Common myeloid progenitor, CD34-positive (primary cell): ENCODE measurements around the gene FBXW4.
A peak's percentile ranks its signal among the peaks of the same experiment; 100 is the strongest.

Experiments used
- CTCF ChIA-PET: fragments of 350-600 bp; sonication (Branson Sonifier 250); formaldehyde crosslinking; loops from one replicate; lab custom pipeline; 2021; ENCODE audit warnings: antibody characterized with exemption; lab: Charles Lee
- POLR2A ChIA-PET: fragments of 350-600 bp; sonication (Branson Sonifier 250); formaldehyde crosslinking; loops from one replicate; lab custom pipeline; 2021; ENCODE audit warnings: antibody characterized with exemption; lab: Charles Lee
- DNase-seq, 3 donors: peaks; one replicate each; pipeline versions ENCODE4 v3.0.0 to v3.0.0-alpha.2; 2013
- H3K27ac ChIP-seq, 2 experiments: 1 replicate in 1 of 2; 2 replicates in 1 of 2; pipeline ENCODE4 v1.7.0; 2013; ENCODE audit warnings: inconsistent platforms in 2 of 2, low read length in 2 of 2, mild to moderate bottlenecking in 2 of 2, low read depth in 1 of 2, moderate library complexity in 1 of 2; ENCODE audit not compliant: severe bottlenecking in 2 of 2, insufficient read depth in 1 of 2, poor library complexity in 1 of 2
- H3K27me3 ChIP-seq, 5 experiments: replicated peaks in 2 of 5; 1 replicate in 3 of 5; 2 replicates in 2 of 5; pipeline versions ENCODE4 v1.6.1 to v1.7.0; 2013; ENCODE audit warnings: low read length in 4 of 5, mild to moderate bottlenecking in 2 of 5, moderate library complexity in 2 of 5, inconsistent platforms in 1 of 5; ENCODE audit not compliant: insufficient read depth in 5 of 5, control insufficient read depth in 4 of 5
- H3K36me3 ChIP-seq, 4 experiments: 1 replicate in 2 of 4; 2 replicates in 2 of 4; pipeline versions ENCODE4 v1.6.1 to v1.7.0; 2013; ENCODE audit warnings: low read length in 3 of 4, control low read depth in 1 of 4, mild to moderate bottlenecking in 1 of 4; ENCODE audit not compliant: control insufficient read depth in 4 of 4, insufficient read depth in 4 of 4
- H3K4me1 ChIP-seq, 4 experiments: 1 replicate in 3 of 4; 2 replicates in 1 of 4; pipeline versions ENCODE4 v1.6.1 to v1.7.1; 2013; ENCODE audit warnings: low read length in 3 of 4, mild to moderate bottlenecking in 3 of 4, control low read depth in 1 of 4, inconsistent platforms in 1 of 4, moderate library complexity in 1 of 4; ENCODE audit not compliant: control insufficient read depth in 4 of 4, insufficient read depth in 4 of 4; ENCODE audit errors: control extremely low read depth in 1 of 4
- H3K4me3 ChIP-seq, 7 experiments: 1 replicate in 4 of 7; 2 replicates in 3 of 7; pipeline versions ENCODE4 v1.5.1 to v1.7.0; 2013; ENCODE audit warnings: mild to moderate bottlenecking in 7 of 7, low read length in 6 of 7, moderate library complexity in 6 of 7, inconsistent platforms in 2 of 7, low read depth in 2 of 7, control low read depth in 1 of 7; ENCODE audit not compliant: insufficient read depth in 4 of 7, control insufficient read depth in 1 of 7; ENCODE audit errors: extremely low read depth in 1 of 7
- H3K9me3 ChIP-seq, 5 experiments: 1 replicate in 4 of 5; 2 replicates in 1 of 5; pipeline versions ENCODE4 v1.6.1 to v1.7.1; 2013; ENCODE audit warnings: low read length in 4 of 5, mild to moderate bottlenecking in 2 of 5, inconsistent platforms in 1 of 5, low read depth in 1 of 5, moderate library complexity in 1 of 5; ENCODE audit not compliant: control insufficient read depth in 4 of 5, insufficient read depth in 2 of 5; ENCODE audit errors: control extremely low read depth in 1 of 5
- WGBS: methylation state at CpG from one replicate; pipeline ENCODE4 v1.1.5; 2013; ENCODE audit not compliant: insufficient coverage; 5-methylcytosine and 5-hydroxymethylcytosine counted together

Gene FBXW4

DNA sequence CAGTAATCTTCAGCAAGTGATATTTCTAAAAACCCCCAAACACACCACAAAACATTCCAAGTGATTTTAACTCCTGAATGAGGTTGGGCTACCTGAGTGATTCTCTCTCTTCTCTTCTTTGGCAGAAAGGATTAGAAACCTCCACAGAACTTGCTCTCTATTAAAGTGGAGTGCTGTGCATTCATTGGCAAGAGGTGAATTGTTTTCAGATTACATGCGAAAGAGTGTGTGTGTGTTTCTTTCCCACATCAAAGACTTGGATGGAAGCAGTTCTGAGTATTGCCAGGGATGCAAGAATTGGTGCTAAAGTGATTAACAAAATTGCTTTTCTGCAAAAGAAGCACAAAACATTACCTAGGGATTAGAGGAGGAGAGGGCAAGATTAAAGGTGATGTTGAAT, 13.1 kb upstream of the FBXW4 start:
- H3K9me3 ChIP-seq: no peaks in the 10 kb centered on the region
- no peaks in the 10 kb centered on the region for H3K36me3 ChIP-seq
- no peak overlapping the region for H3K4me3 ChIP-seq
- ChIA-PET CTCF (no interaction called here), POLR2A (no interaction called here)
- H3K27me3 ChIP-seq: peaks cover 0 to 8% (median 0%) of the 10 kb centered on the region in 5 experiments
- 100% methylated on average over 1 of the region's 1 CpG for WGBS
- peaks cover 0 to 5% (median 3%) of the 10 kb centered on the region in 4 experiments for H3K4me1 ChIP-seq
- no peak overlapping the region for H3K27ac ChIP-seq
- no peak for DNase-seq

DNA sequence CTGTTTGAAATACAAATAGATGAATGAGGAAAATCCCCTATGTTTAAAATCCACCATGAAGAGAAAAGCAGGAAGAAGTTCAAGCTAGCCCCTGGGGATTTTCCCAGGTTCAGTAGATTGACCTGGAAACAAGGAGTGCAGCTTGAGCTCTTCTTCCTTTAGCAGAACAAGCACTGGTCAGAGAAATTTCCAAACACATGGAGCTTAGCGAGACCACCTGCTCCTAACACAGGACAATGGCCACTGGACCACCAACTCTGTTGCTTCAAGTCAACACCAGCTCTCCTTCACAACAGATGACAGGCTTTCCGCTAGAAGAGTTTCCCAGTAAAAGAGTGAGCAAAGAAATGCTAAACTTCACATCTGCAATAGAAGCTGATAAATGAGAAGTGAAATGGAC, 9.4 kb upstream of the FBXW4 start:
- CTCF ChIA-PET: no interaction called here
- Histone ChIP-seq H3K36me3 (peaks cover 0 to 4% (median 0%) of the 10 kb centered on the region in 4 experiments), H3K9me3 (no peaks in the 10 kb centered on the region), H3K4me1 (peaks cover 0 to 3% (median 0%) of the 10 kb centered on the region in 4 experiments), H3K27ac (no peak overlapping the region), H3K4me3 (no peak overlapping the region), H3K27me3 (peaks cover 0 to 6% (median 0%) of the 10 kb centered on the region in 5 experiments)
- WGBS: 100% methylated on average over 2 of the region's 2 CpGs
- POLR2A ChIA-PET: interaction anchor here (0.5 kb wide), 1 partner anchor 1039 kb away, joined by 3 read pairs; the partner anchor contains the start of gene WBP1L
- DNase-seq: no peak

DNA sequence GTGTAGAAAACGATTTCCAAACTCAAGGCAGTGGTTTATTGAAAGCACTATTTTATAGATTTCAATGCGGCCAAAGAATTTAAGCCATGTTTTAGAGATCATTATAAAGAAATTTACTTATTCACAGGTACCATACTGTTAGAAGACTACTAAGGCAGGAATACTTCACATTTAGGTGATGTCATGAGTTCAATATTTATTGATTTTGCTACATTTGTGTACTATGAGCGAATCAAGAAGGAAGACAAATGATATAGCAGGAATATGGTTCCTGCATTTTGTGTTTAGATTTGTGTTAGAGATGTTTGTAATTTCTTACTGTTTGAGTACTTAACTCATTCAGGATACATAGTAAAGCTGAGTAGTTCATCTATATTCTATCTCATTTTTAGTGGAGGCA, 1.7 kb upstream of the FBXW4 start:
- ChIA-PET POLR2A (no interaction called here), CTCF (no interaction called here)
- Histone ChIP-seq H3K4me1 (peaks cover 6 to 21% (median 16%) of the 10 kb centered on the region in 4 experiments), H3K9me3 (no peaks in the 10 kb centered on the region), H3K27me3 (no peaks in the 10 kb centered on the region), H3K36me3 (peaks cover 0 to 6% (median 0%) of the 10 kb centered on the region in 4 experiments), H3K27ac (no peak overlapping the region), H3K4me3 (no peak overlapping the region)
- no peak for DNase-seq
- WGBS: no CpG with 5 or more reads among the region's 3 CpGs

DNA sequence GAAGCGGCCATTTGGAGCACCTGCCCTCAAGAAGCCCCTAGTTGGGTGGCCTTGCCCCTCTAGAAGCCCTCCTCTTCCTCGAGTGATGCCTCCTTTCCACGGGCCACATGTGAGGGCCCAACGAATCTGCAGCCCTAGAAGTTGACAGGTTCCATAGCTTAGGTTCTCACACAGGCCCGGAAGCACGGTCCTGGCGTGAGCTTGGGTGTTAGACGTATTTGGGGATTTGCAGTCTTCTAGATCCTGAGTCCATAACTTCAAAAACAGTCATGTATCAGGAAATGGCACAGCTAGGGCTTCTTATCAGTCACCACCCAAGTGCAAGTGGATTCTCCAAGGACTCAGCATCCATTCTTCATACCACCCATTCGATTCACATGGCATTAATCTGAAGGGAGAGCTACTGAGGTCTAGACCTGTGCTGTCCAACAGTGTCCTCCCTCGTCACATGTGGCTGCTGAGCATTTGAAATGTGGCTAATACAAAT, 477 bp upstream of the FBXW4 start:
- ChIA-PET POLR2A (no interaction called here), CTCF (interaction anchor here (1.3 kb wide), 1 partner anchor 12 kb away, joined by 5 read pairs; no protein-coding TSS in a partner anchor)
- peaks cover 0 to 6% (median 0%) of the 10 kb centered on the region in 4 experiments for H3K36me3 ChIP-seq
- DNase-seq: peak in 1 of 3 donors; percentile 13
- H3K4me1 ChIP-seq: peaks cover 6 to 21% (median 16%) of the 10 kb centered on the region in 4 experiments
- no peak overlapping the region for H3K27ac ChIP-seq
- H3K27me3 ChIP-seq: no peaks in the 10 kb centered on the region
- H3K4me3 ChIP-seq: peak overlapping the region in 5 of 7 experiments; percentile 70 to 93 (median 83)
- no peaks in the 10 kb centered on the region for H3K9me3 ChIP-seq
- WGBS: 91% methylated on average over 7 of the region's 10 CpGs

DNA sequence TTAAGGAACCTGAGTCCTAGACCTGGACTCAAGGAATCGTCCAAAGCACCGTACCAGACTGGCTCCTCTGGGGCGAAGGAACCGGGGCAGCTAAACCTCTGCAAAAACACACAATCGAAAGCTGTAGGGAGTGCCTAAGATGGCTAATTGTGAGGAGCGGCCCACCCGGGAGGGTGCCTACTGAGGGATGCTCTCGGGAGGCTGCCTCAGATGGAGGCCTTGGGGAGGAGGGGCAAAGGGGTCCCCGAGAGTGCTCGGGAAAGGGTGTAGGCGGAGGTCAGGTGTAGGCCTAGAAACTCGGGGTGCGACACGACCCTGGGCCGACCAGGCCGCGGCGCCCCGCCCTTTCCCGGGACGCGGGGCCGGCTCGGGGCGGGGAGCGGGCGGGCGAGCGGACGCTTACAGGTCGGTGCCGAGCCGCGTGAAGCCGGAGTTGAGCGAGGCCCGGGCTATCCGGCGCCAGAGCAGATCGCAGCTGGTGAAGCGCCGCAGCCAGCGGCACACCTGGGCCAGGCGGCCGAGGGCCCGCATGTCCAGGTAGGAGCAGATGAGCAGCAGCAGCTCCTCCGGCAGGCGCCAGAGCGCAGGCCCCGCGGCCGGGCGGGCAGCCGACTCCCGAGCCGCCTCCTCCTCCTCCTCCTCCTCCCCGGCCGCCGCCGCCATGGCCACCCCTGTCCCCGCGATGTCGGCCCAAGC, 844 bp downstream of the FBXW4 start:
- peak overlapping the region; percentile 70 to 93 (median 77) for H3K4me3 ChIP-seq
- no peaks in the 10 kb centered on the region for H3K9me3 ChIP-seq
- peaks cover 0 to 2% (median under 1%) of the 10 kb centered on the region in 4 experiments for H3K36me3 ChIP-seq
- H3K4me1 ChIP-seq: peaks cover 6 to 21% (median 16%) of the 10 kb centered on the region in 4 experiments
- CTCF ChIA-PET: interaction anchor here (0.9 to 1.3 kb wide), 3 partner anchors 11 to 30 kb away, joined by 3 to 7 read pairs (median 4); no protein-coding TSS in a partner anchor
- DNase-seq: peak; percentile 55 to 80 (median 71)
- POLR2A ChIA-PET: interaction anchor here (0.5 to 1.6 kb wide), 2 partner anchors 15 to 18 kb away, joined by 4 to 7 read pairs; no protein-coding TSS in a partner anchor
- peak overlapping the region; percentile 90 to 91 for H3K27ac ChIP-seq
- no peaks in the 10 kb centered on the region for H3K27me3 ChIP-seq
- under 1% methylated on average over 63 of the region's 63 CpGs for WGBS

DNA sequence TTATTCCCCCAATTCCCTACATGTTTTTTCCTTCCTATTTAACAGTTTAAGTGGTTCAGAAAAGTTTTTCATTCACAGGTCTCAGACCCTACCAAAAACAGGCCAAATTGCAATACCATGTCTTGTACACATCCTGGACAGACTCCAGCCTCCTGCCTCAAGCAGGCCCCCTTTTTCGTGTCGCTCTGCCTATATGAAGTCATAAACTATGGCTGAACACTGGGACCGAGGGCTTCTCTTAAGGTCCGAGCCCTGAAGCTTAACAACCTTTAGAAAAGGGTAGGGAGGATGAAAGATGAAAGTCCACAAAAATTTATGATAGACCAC, 1.4 kb downstream of the FBXW4 start:
- H3K9me3 ChIP-seq: no peaks in the 10 kb centered on the region
- H3K4me3 ChIP-seq: peak overlapping the region; percentile 70 to 93 (median 77)
- H3K4me1 ChIP-seq: peaks cover 6 to 21% (median 16%) of the 10 kb centered on the region in 4 experiments
- H3K27ac ChIP-seq: peak overlapping the region; percentile 90 to 91
- ChIA-PET CTCF (interaction anchor here (0.6 to 1.3 kb wide), 4 partner anchors 11 to 105 kb away, joined by 3 to 7 read pairs (median 4); no protein-coding TSS in a partner anchor), POLR2A (interaction anchor here (0.5 to 1.6 kb wide), 2 partner anchors 15 to 19 kb away, joined by 4 to 7 read pairs; no protein-coding TSS in a partner anchor)
- 4% methylated on average over 4 of the region's 4 CpGs for WGBS
- peaks cover 0 to 2% (median 0%) of the 10 kb centered on the region in 4 experiments for H3K36me3 ChIP-seq
- DNase-seq: peak; percentile 46 to 73 (median 72)
- H3K27me3 ChIP-seq: no peaks in the 10 kb centered on the region

DNA sequence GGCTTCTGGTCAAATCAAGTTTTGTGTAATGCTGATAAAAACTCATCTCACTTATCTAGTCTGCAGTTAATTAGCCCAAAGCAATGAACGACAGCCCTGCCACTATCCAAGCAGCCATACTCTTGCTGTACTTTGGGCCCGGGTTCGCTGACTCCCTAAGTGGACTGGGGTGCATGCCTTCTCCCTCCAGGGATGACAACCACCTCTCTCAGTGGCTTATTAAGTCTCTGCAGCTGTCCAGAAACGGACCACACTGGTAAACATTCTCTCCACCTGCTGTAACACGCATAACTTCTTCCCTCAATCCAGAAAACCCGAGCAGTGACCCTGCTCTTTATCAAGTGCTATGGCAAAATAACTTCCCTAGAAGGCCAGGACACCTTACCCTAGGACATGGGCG, 3.9 kb downstream of the FBXW4 start:
- Histone ChIP-seq H3K4me1 (peaks cover 6 to 26% (median 17%) of the 10 kb centered on the region in 4 experiments), H3K36me3 (peaks cover 0 to 4% (median under 1%) of the 10 kb centered on the region in 4 experiments), H3K27ac (no peak overlapping the region), H3K4me3 (no peak overlapping the region), H3K27me3 (no peaks in the 10 kb centered on the region), H3K9me3 (no peaks in the 10 kb centered on the region)
- no peak for DNase-seq
- POLR2A ChIA-PET: no interaction called here
- CTCF ChIA-PET: no interaction called here
- WGBS: 94% methylated on average over 7 of the region's 7 CpGs
